HG03558 (cell line): Measurements from ENCODE around the gene CCSER1.
"Not testable (repeated sequence)": the region's sequence is repeated elsewhere in the genome, so short reads cannot be mapped to it uniquely, and the experiment has no call there.

Experiments
- ATAC-seq: cut with Tn5 transposase; IDR thresholded peaks from one replicate; pipeline ENCODE4 v1.9.1; 2021; ENCODE audit warnings: moderate number of reproducible peaks; ENCODE audit not compliant: unreplicated experiment; ENCODE audit errors: extremely low read depth

CCSER1 gene

DNA sequence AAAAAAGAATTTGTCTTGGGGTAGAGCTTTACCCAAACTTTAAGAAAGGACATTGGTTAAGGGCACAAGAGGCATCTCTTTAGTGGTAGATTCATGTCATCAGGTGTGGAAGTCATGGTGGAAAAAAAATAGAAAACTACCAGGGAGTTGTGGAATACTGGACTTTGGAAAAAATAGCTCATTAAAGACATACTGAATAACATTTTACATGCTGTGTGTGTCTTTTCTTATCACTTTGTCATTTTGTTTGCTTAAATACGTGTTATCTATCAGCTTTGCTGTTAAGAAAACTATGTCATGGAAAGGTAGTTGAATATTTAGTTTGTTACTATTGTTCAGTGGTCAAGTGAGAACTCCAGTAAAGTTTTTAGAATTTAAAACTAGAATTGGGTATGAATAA, 147.0 kb downstream of the CCSER1 start:
- no peak for ATAC-seq

- ATAC-seq = no peak
Measured at GRCh38 chr4:90280954-90281353, 153.8 kb downstream of the CCSER1 start.

- ATAC-seq = no peak
Measured at GRCh38 chr4:90281541-90282355, 154.6 kb downstream of the CCSER1 start.

- ATAC-seq = no peak
Measured at GRCh38 chr4:90290345-90290744, 163.2 kb downstream of the CCSER1 start.

GRCh38 chr4:90292438-90292837, 165.2 kb downstream of the CCSER1 start:
- ATAC-seq = no peak

DNA sequence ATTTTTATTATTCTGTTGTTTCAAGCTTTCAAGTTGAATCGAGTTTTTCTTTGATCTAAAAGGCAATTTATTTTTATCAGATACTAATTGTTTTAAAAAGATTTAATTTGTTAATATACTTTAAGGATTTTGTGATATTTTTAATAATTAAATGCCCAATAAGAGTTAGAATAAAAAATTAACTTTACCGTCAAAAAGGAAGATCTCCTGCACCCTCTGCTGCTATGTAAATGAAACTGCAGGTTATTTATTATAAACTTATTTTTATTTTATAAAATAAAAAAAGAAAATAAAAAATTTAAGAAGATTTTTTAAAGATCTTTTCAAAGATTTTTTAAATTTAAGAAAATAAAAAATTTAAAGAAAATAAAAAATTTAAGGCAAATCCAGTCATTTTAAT, 166.1 kb downstream of the CCSER1 start:
- ATAC-seq = no peak

DNA sequence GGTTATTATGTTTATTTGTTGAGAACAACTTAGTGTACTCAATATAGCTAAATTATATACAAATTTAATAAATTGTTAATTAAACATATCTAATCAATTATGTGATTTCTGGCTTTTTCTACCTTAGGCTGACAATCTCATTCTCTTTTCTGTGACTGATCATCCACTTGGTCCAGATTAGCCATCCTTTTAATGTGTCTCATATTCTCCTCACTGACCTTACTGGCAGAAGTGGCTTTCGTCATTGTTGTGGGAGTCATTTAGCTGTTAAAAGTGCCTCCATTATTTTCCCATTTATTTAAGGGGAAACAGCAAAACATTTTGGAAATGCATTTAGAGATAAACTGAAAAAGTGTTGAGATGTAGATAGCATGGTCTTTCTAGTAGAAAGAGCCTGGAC, 172.2 kb downstream of the CCSER1 start:
- ATAC-seq = no peak

DNA sequence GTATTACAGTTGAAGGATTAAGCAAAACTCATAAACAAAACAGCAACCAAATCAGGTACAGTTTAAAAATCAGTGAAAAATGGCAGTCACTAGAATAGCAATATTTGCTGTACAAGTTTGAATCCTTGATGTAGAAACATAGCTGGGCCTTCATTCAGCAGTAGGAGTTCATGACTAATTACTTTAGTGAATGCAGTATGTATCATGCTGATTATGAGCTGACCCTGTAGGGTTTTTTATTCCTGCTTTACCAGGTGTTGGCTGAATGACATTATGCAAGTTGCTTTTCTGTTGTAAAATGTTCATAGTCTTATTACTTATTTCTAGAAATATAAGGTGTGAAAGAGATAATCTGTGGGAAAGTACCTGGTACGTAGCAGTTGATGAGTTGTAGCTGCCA, 179.6 kb downstream of the CCSER1 start:
- no peak for ATAC-seq

DNA sequence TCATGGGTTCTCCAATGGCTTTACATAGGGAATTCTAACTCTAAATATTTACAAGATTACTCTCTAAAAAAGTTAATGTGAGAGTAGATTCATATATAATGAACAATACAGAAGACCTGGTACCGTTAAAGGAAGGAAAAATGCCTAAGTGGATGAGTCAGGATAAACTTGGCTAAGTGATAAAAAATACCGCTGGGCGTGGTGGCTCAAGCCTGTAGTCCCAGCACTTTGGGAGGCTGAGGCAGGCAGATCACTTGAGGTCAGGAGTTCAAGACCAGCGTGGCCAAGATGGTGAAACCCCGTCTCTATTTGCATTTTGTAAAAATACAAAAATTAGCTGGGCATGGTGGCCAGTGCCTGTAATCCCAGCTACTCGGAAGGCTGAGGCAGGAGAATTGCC, 189.9 kb downstream of the CCSER1 start:
- ATAC-seq = not testable (repeated sequence)

DNA sequence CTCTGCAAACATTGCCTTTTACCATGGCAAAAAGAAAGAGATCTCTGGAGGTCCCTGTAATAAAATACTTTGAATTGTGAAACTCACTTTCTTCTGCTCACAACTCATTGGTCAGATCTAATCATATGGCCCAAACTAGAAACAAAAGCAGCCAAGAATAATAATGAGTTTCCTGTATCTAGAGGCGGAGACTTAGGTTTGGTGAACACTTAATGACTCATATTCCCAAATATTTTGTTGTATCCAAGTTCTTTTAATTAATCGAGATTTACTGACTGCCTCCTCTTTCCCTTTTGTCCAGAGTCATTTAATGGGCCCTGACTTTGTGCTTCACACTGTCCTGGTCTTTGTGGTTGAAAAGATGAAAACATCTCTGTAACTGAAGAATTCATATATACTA, 190.6 kb downstream of the CCSER1 start:
- ATAC-seq = no peak

- no peak for ATAC-seq
Measured at GRCh38 chr4:90318193-90318592, 191.0 kb downstream of the CCSER1 start.

DNA sequence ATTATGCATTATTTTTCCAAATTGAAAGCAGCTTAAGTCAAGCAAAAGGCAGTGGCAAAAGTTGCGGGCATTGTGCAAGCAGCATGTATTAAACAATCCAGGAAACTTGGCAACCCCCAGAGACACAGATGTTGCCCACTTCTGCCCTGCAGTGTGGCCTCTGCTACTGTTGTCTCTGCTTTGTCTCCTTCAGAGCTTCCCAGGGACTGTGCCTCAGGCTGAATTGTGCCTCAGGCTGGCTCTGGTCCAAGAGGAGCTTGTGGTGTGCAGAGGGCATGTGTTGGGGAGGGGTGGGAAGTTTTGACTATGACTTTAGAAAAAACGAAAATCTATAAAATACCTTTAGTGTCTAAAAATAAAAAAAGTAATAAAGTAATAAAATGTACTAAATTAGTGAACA, 201.4 kb downstream of the CCSER1 start:
- no peak for ATAC-seq

GRCh38 chr4:90330546-90330945, 203.4 kb downstream of the CCSER1 start:
- no peak for ATAC-seq

DNA sequence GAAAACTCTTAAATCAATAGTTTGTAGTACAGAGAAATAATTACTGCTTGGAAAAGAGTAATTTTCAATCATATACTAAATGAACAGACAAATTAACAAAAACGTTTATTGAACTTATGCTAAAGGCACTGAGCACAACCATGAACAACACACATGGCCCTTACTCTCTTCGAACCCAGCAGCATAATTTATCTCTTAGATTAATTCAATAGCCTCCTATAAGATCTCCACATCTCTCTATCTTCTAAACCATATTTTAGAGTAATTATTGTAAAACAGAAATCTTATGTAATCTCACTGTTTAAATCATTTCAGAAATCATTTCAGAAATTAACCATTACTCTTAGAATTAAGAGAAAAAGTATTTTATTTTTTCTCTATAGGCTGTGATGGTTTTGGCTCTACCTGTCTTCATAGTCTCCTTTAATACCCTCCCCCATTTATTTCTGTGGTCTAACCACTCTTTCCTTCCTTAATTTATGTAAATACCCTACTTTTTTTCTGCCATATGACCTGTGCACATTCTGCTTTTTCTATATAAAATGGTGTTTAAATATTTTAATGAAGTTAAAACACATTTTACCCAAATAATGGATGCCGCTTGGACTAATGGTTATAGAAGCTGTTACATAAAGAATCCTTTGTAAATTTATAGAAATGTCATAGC, 218.5 kb downstream of the CCSER1 start:
- ATAC-seq = no peak

DNA sequence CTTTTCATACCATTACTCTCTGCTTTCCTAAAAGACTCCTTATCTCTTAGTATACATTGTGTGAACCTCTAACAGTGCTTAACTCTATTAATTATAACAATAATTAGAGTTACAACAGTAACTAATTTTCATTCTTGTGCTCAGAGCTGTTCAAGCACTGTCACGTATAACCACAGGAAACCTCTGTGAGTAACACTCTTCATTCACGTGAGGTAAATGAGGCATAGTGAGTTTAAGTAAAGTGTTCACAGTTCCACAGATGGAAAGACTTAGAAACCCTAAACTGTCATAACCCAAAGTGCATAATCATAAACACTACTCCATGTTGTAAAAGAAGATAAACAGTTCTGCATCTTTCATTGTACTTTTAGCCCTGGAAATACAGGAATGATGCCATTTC, 222.4 kb downstream of the CCSER1 start:
- ATAC-seq = no peak

DNA sequence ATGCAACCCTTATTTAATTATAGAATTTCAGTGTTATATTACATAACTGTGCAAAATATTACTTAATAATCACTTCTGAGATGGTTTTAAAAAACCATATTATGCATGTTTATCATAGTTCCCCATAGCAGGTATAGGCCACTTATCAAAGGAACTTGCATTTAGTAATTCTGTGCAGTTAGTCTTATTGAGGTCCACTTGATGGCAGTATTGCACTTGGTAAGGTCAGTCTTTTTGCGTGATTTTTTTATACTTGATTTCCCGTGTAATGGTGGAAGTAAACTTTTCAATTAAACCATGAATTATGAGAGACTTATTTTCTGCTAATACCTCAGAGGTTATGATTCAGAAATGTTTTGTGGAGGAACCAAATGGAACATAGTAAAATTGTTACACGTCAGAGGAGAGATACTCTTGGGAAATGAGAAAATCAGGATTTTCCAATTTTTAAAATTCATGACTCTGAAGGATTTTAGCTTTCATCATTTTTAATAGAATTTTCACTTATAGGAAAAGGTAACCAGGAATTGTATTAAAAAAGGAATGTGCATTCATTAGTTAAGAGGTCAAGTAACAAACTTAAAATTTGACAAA, 230.0 kb downstream of the CCSER1 start:
- ATAC-seq = no peak

DNA sequence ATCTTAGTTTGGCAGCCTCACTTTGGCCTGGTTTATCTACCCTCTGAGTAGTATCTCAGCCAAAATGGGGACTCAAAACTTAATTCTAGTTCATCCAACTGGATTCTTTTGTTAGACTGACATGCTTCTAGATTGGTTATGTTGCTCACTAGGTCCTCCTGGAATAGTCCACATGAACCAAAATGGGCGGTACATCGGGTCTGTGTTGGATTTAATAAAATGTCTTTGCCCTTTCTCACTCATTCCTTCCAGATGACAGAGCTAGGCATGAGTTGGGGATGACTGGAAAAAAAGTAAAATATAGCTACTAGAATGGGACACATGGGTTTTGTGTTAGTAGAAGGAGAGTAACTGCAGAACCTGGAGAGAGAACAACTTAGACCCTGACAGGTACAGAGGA, 247.9 kb downstream of the CCSER1 start:
- no peak for ATAC-seq

DNA sequence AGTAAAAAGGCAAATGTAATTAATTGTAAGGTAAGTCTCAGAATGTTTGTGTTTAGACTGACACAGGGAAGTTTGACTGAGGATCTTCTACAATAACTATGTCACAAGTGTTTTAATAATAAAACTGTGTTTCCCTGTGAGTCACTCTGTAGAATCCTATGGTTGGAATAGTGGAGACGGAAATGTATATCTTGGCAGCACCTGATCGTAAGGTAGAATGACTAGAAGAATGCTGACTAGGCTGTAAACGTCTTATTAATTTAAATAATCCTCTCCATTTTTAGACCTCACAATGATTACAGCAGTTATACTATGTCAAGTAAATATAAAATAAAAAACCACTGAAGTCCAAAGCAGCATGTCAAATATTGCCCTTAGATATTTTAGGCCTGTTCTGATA, 266.0 kb downstream of the CCSER1 start:
- ATAC-seq = no peak

GRCh38 chr4:90403781-90404180, 276.6 kb downstream of the CCSER1 start:
- no peak for ATAC-seq

- not testable (repeated sequence) for ATAC-seq
Measured at GRCh38 chr4:90407897-90408296, 280.7 kb downstream of the CCSER1 start.

DNA sequence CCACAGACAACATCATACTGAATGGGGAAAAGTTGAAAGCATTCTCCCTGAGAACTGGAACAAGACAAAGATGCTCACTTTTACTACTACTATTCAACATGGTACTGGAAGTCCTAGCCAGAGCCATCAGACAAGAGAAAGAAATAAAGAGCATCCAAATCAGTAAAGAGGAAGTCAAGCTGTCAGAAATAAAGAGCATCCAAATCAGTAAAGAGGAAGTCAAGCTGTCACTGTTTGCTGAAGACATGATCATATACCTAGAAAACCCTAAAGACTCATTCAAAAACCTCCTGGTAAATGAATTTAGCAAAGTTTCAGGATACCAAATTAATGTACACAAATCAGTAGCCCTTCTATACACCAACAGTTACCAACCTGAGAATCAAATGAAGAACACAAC, 285.6 kb downstream of the CCSER1 start:
- ATAC-seq = not testable (repeated sequence)
